OCI-LY7 (cell line): ENCODE data around the gene MPZ.

Source experiments
- CTCF ChIP-seq: fragments of 200-600 bp; sonication (generic); conservative IDR thresholded peaks from 2 replicates; pipeline ENCODE4 v1.5.1; 2014; ENCODE audit warnings: mild to moderate bottlenecking, antibody characterized with exemption, low read length, moderate library complexity, mixed read lengths
- EZH2phosphoT487 ChIP-seq: fragments of 200-600 bp; sonication (generic); IDR thresholded peaks from 2 replicates; pipeline ENCODE4 v1.6.1; 2018; ENCODE audit warnings: low read depth, borderline replicate concordance, mild to moderate bottlenecking, mixed run types, antibody characterized with exemption, low read length, moderate library complexity, mixed read lengths

- TF ChIP-seq CTCF (no peak), EZH2phosphoT487 (no peak)
Observed at GRCh38 chr1:161290779-161291178, 19.0 kb downstream of the MPZ start.
